Measurements from ENCODE around the gene ECT2L. TPM values are rescaled to one million over a fixed set of nuclear protein-coding genes. Genes with fewer than 3 reads are reported as not detected.

The ECT2L gene, protein sequence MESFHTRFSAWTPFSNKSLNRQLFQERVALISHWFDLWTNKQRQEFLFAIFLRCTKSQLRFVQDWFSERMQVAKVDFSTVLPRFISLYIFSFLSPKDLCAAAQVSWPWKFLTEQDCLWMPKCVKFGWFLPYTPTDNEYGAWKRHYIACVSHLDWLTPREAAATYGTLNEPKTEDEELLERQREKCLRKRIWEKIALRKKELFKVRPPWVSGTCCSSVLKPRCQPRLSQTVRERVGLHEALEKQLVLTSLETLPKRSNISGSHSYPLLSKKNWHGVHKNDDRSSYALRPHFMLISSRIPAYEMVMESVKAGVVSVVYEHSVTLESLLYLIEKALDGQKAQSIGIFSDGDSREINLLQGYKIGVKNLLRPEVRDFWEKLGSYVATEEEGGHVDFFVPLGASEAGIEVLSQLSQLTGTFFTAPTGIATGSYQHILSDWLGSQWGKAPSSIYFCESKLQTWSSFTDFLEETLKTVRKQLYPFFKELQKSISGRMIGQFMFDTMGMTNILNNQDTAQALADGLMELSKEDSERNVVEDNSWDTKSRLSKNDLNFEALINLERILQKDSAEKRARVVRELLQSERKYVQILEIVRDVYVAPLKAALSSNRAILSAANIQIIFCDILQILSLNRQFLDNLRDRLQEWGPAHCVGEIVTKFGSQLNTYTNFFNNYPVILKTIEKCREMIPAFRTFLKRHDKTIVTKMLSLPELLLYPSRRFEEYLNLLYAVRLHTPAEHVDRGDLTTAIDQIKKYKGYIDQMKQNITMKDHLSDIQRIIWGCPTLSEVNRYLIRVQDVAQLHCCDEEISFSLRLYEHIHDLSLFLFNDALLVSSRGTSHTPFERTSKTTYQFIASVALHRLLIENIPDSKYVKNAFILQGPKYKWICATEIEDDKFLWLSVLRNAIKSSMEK
- polyA plus RNA-seq, result under 1 TPM; 0.04 to 0.05 TPM

DNA sequence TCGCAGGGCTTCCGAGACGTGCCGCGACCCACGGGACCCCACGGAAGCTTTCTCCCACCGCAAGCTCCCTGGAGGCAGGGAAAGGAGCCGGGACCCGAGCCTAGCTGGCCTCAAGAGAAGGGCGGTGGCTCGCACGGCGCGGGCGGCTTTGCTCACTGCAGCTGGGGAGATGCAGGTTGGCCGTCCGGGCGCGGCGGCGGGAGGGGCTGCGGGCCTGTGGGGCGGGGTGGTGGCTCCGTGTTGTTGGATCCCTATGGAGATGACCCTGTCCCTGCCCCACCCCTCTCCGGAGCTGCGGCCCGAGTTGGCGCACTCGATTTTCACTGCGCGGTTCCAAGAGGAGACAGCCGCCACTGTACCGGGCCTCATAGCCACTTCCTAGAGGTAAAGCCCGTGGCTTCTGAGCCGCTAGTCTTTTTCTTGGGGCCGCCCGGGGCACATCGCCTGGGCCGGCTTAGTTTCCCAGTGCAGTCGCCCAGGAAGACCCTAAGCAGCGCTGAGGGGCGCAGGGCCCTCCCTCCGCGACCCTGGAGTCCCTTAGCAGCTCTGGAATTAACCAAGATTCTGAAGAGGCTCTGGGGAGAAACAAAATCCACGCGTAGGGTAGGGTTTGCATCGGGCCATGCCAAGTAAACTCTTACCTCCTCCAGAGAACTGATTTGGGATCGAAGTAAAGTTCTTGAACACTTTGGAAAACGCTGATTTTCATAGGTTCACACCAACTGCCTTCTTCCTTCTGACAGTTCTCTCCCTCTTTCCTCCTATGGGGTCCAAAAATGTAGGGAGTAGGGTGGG is at the start of gene ECT2L:
ECT2L (plus strand) TSS at position 279 of the 795 bp plus-strand sequence. CDS start 17,188 bp downstream, outside the sequence.
- 9 to 14% methylated on average over 43 to 50 of the region's 50 CpGs for WGBS, 2 donors
- Histone ChIP-seq H3K9me3 (ENCODE audit: control insufficient read depth in 2 of 2, insufficient read depth in 1 of 2, low read depth in 1 of 2, low read length in 1 of 2) (no peaks in the 10 kb centered on the region), H3K27me3 (ENCODE audit: control insufficient read depth in 1 of 2, insufficient read depth in 2 of 2, low read length in 2 of 2) (no peaks in the 10 kb centered on the region), H3K27ac (ENCODE audit: low read depth in 2 of 2, low read length in 1 of 2) (peak within 1 kb of the TSS; percentile 88 to 89), H3K4me1 (ENCODE audit: control insufficient read depth in 2 of 2, insufficient read depth in 2 of 2, low read length in 1 of 2) (peaks cover 2 to 3% of the 10 kb centered on the region in 2 donors), H3K36me3 (ENCODE audit: control insufficient read depth in 2 of 2, insufficient read depth in 2 of 2, low read length in 1 of 2) (no peaks in the 10 kb centered on the region), H3K4me3 (ENCODE audit: low read depth in 1 of 2, low read length in 2 of 2) (peak within 1 kb of the TSS; percentile 36 to 64)

DNA sequence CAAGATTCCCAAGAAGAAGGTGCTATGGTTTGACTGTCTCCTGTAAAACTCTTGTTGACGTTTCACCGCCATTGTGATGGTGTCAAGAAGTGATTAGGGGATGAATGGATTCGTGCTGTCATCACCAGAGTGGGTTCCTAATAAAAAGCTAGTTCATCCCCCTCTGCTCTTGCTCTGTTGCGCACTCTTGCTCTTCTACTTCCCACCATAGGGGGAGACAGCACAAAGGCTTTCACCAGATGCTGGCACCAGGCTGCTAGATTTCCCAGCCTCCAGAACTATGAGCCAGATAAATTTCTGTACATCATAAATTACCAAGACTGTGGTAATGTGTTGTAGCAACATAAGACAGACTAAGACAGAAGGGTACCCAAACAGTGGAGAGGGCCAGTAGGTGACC is 43.9 kb upstream of the ECT2L start:
- Histone ChIP-seq H3K4me3 (ENCODE audit: low read depth in 1 of 2, low read length in 2 of 2) (no peak overlapping the region), H3K9me3 (ENCODE audit: control insufficient read depth in 2 of 2, insufficient read depth in 1 of 2, low read depth in 1 of 2, low read length in 1 of 2) (no peaks in the 10 kb centered on the region), H3K27ac (ENCODE audit: low read depth in 2 of 2, low read length in 1 of 2) (no peak overlapping the region), H3K36me3 (ENCODE audit: control insufficient read depth in 2 of 2, insufficient read depth in 2 of 2, low read length in 1 of 2) (no peaks in the 10 kb centered on the region), H3K4me1 (ENCODE audit: control insufficient read depth in 2 of 2, insufficient read depth in 2 of 2, low read length in 1 of 2) (no peaks in the 10 kb centered on the region), H3K27me3 (ENCODE audit: control insufficient read depth in 1 of 2, insufficient read depth in 2 of 2, low read length in 2 of 2) (no peaks in the 10 kb centered on the region)
- WGBS, 2 donors, result 90 to 93% methylated on average over 4 of the region's 4 CpGs

DNA sequence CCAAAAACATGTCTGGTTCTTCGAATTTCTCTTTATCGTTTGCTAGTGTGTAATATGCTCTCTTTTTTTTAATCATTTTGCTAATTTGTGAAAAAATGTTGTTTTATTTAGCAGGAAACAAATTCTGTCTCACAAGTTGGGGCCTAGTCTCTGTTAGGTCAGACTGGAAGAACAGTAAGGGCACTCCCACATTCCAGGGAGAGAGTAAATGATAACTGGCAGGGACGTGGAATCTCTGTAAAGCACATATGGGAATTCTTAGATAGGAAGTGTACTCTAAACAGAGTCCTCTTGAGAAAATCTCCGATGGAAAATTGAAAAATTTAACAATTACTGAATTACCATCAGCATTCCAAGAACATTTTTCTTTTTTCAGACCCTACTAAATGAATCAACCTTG is 38.8 kb upstream of the ECT2L start:
- H3K27me3 ChIP-seq (ENCODE audit: control insufficient read depth in 1 of 2, insufficient read depth in 2 of 2, low read length in 2 of 2), result no peaks in the 10 kb centered on the region
- no peaks in the 10 kb centered on the region for H3K9me3 ChIP-seq (ENCODE audit: control insufficient read depth in 2 of 2, insufficient read depth in 1 of 2, low read depth in 1 of 2, low read length in 1 of 2)
- no peak overlapping the region for H3K4me3 ChIP-seq (ENCODE audit: low read depth in 1 of 2, low read length in 2 of 2)
- WGBS, 2 donors, result 72 to 78% methylated on average over 4 of the region's 4 CpGs
- no peak overlapping the region for H3K27ac ChIP-seq (ENCODE audit: low read depth in 2 of 2, low read length in 1 of 2)
- no peaks in the 10 kb centered on the region for H3K4me1 ChIP-seq (ENCODE audit: control insufficient read depth in 2 of 2, insufficient read depth in 2 of 2, low read length in 1 of 2)
- H3K36me3 ChIP-seq (ENCODE audit: control insufficient read depth in 2 of 2, insufficient read depth in 2 of 2, low read length in 1 of 2), result no peaks in the 10 kb centered on the region

DNA sequence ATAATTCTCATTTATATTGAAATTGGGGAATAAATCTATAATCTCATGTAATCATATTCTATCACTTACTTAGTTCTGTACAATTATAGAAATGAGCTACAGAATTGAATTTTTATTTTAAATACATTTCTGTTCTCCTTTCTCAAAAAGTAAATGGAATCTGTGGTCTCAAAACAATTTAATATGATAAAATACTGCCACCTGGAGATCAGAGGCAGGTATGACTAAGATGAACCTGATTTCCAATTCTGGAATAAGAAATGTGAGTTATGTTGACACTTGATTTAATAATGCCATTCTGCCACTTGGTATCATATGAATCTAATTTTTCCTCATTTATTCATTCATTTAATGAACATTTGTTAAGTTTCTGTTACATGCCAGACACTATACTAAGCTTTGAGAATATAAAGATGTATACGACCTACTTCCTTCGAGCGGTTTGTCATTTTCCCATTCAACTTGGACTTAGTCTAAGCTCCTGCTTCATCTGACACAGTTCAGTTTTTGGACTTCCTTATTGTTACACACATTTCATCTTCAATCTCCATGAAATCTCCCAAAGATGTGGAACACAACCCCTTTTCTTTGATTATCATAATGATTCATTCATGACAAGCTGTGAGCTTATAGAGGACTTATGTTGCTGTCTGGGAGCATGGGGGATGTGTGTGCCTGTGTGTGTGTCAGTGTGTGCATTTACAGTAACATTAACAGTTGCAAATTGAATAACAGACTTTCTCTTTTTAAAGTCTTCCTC is 29.8 kb upstream of the ECT2L start:
- no peak overlapping the region for H3K4me3 ChIP-seq (ENCODE audit: low read depth in 1 of 2, low read length in 2 of 2)
- H3K27me3 ChIP-seq (ENCODE audit: control insufficient read depth in 1 of 2, insufficient read depth in 2 of 2, low read length in 2 of 2), result no peaks in the 10 kb centered on the region
- H3K27ac ChIP-seq (ENCODE audit: low read depth in 2 of 2, low read length in 1 of 2), result no peak overlapping the region
- H3K4me1 ChIP-seq (ENCODE audit: control insufficient read depth in 2 of 2, insufficient read depth in 2 of 2, low read length in 1 of 2), result no peaks in the 10 kb centered on the region
- H3K9me3 ChIP-seq (ENCODE audit: control insufficient read depth in 2 of 2, insufficient read depth in 1 of 2, low read depth in 1 of 2, low read length in 1 of 2), result no peaks in the 10 kb centered on the region
- H3K36me3 ChIP-seq (ENCODE audit: control insufficient read depth in 2 of 2, insufficient read depth in 2 of 2, low read length in 1 of 2), result no peaks in the 10 kb centered on the region
- 92% methylated on average over 3 of the region's 3 CpGs for WGBS, 2 donors

DNA sequence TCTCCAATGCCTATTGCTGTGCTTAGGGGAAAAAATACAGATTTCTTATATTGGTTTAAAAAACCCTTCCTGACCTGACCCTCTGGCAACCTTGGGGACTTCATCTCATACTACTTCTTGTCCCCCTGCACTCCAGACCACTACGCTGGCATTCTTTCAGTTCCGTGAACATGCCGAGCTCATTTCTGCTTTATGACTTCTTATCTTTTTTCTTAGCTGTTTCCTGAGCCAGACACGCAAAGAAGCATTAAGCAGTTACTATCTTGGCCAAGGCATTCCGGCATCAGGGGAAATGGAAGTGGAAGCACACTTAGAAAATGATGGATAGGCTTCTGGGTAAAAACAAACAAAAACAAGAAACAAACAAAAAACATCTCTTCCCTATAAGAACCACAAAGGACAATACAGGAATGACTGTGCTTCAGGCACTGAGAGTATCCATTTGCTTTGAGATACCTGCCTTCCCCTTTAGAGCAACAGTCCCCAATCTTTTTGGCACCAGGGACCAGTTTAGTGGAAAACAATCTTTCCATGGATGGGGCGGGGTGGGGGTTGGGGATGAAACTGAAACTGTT is 26.7 kb upstream of the ECT2L start:
- no peaks in the 10 kb centered on the region for H3K27me3 ChIP-seq (ENCODE audit: control insufficient read depth in 1 of 2, insufficient read depth in 2 of 2, low read length in 2 of 2)
- H3K9me3 ChIP-seq (ENCODE audit: control insufficient read depth in 2 of 2, insufficient read depth in 1 of 2, low read depth in 1 of 2, low read length in 1 of 2), result no peaks in the 10 kb centered on the region
- no peaks in the 10 kb centered on the region for H3K4me1 ChIP-seq (ENCODE audit: control insufficient read depth in 2 of 2, insufficient read depth in 2 of 2, low read length in 1 of 2)
- no peak overlapping the region for H3K4me3 ChIP-seq (ENCODE audit: low read depth in 1 of 2, low read length in 2 of 2)
- WGBS, 2 donors, result 60 to 76% methylated on average over 6 of the region's 6 CpGs
- H3K36me3 ChIP-seq (ENCODE audit: control insufficient read depth in 2 of 2, insufficient read depth in 2 of 2, low read length in 1 of 2), result no peaks in the 10 kb centered on the region
- no peak overlapping the region for H3K27ac ChIP-seq (ENCODE audit: low read depth in 2 of 2, low read length in 1 of 2)

DNA sequence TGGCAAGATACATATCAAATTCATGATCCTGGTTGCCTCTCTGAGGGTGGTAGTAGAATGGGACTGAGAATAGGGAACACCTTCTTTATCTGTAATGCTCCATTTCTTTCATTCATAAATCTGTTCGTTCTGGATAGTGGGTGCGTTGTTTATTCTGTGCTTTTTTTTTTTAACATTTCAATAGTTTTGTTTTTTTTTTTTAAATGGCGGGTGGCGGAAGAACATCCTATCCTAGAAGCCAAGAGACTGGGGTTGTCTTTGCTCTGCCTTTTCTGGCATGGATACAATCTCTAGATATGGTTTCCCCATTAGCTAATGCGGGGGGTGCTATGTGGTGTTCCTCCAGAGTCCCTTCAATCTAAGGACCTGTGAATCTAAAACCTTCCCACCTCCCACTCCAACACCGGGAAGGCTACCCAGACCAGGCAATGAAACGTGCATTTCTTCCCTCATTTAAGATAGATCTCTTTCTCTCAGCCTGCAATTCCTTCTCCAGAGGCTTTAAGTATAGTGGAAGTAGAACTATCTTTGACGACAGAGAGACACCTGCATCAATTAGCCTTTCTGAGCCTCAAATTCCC is 23.2 kb upstream of the ECT2L start:
- 13 to 18% methylated on average over 8 of the region's 8 CpGs for WGBS, 2 donors
- Histone ChIP-seq H3K27ac (ENCODE audit: low read depth in 2 of 2, low read length in 1 of 2) (peak overlapping the region; percentile 21 to 100), H3K36me3 (ENCODE audit: control insufficient read depth in 2 of 2, insufficient read depth in 2 of 2, low read length in 1 of 2) (no peaks in the 10 kb centered on the region), H3K9me3 (ENCODE audit: control insufficient read depth in 2 of 2, insufficient read depth in 1 of 2, low read depth in 1 of 2, low read length in 1 of 2) (no peaks in the 10 kb centered on the region), H3K4me3 (ENCODE audit: low read depth in 1 of 2, low read length in 2 of 2) (peak overlapping the region; percentile 76 to 81), H3K27me3 (ENCODE audit: control insufficient read depth in 1 of 2, insufficient read depth in 2 of 2, low read length in 2 of 2) (no peaks in the 10 kb centered on the region), H3K4me1 (ENCODE audit: control insufficient read depth in 2 of 2, insufficient read depth in 2 of 2, low read length in 1 of 2) (no peaks in the 10 kb centered on the region)

DNA sequence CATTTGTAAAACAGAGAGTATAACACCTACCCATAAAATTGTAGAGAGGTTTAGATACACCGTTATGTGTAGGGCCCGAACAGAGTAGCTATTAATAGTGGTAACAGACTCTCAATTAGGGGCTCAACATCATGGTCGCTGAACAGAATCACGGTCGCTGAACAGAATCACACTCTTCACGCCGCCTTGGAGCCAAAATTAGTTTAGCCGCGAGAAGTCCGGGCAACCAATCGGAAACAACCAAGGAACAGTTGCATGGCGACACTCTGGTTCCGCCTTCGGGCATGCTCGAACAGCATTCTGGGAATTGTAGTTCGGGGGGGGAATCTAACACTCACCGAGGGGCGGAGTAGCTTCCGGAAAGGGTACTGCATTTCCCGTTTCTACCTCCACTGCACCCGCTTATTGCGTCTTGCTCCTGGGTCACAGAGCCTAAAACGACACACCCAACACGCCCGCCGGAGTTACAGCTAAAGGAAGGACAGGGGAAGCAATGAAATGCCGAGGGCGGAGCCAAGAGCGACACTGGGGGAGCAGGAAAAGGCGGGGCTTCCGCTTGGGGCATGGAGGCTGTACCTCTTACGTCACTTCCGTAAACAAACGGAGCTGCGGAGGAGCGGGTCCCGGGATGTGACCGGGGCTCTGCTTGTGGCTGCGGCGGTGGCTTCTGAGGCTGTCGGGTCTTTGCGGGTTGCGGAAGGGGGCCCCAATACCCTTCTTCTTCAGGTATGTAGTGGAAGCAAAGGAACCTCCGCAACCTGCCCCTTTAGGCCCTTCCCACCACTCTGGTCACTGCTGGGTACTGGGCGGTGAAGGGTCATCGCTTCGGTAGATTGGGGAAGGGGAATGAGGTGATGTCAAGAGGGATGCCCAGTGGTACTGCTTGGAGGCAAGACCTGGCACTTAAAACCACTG is 22.5 kb upstream of the ECT2L start, which contains the start of gene CCDC28A:
CCDC28A (plus strand) TSS at position 593 of the 915 bp plus-strand sequence. CDS start 2,352 bp downstream, outside the sequence.
- Histone ChIP-seq H3K36me3 (ENCODE audit: control insufficient read depth in 2 of 2, insufficient read depth in 2 of 2, low read length in 1 of 2) (no peaks in the 10 kb centered on the region), H3K4me1 (ENCODE audit: control insufficient read depth in 2 of 2, insufficient read depth in 2 of 2, low read length in 1 of 2) (no peaks in the 10 kb centered on the region), H3K27me3 (ENCODE audit: control insufficient read depth in 1 of 2, insufficient read depth in 2 of 2, low read length in 2 of 2) (no peaks in the 10 kb centered on the region), H3K27ac (ENCODE audit: low read depth in 2 of 2, low read length in 1 of 2) (peak within 1 kb of the TSS; percentile 97 to 100), H3K4me3 (ENCODE audit: low read depth in 1 of 2, low read length in 2 of 2) (peak within 1 kb of the TSS; percentile 76 to 81), H3K9me3 (ENCODE audit: control insufficient read depth in 2 of 2, insufficient read depth in 1 of 2, low read depth in 1 of 2, low read length in 1 of 2) (no peaks in the 10 kb centered on the region)
- WGBS, 2 donors, result 0 to 1% methylated on average over 47 of the region's 47 CpGs

DNA sequence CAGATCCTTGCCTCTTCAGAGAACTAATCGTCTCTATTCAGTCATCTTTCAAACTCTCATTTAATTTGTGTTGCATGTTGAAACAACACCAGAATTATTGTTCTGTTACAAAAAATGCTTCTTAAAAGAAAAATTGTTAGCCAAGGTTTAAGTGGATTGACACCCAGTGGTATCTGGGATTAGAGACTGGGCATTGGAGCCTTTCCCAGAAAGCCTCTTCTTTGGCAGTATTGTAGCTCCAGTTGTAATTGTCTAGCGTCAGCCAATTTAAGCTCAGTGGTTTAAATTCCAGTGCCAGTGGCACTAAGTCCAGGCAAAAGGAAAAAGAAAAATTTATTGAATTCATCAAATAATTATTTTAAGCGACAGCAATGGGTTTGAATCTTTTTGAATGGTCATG is 21.5 kb upstream of the ECT2L start:
- Histone ChIP-seq H3K27ac (ENCODE audit: low read depth in 2 of 2, low read length in 1 of 2) (peak overlapping the region; percentile 15 to 100), H3K9me3 (ENCODE audit: control insufficient read depth in 2 of 2, insufficient read depth in 1 of 2, low read depth in 1 of 2, low read length in 1 of 2) (no peaks in the 10 kb centered on the region), H3K4me1 (ENCODE audit: control insufficient read depth in 2 of 2, insufficient read depth in 2 of 2, low read length in 1 of 2) (no peaks in the 10 kb centered on the region), H3K27me3 (ENCODE audit: control insufficient read depth in 1 of 2, insufficient read depth in 2 of 2, low read length in 2 of 2) (no peaks in the 10 kb centered on the region), H3K4me3 (ENCODE audit: low read depth in 1 of 2, low read length in 2 of 2) (peak overlapping the region; percentile 76 to 81), H3K36me3 (ENCODE audit: control insufficient read depth in 2 of 2, insufficient read depth in 2 of 2, low read length in 1 of 2) (no peaks in the 10 kb centered on the region)
- WGBS, 2 donors, result 21 to 23% methylated on average over 3 of the region's 3 CpGs
